SU-DHL-6 (cell line): ENCODE results near the gene DAPK1.

Experiments
- EZH2phosphoT487 ChIP-seq: fragments of 200-600 bp; sonication (generic), shearing (Covaris generic); conservative IDR thresholded peaks from 2 replicates; pipeline ENCODE4 v1.6.1; 2018; ENCODE audit warnings: mild to moderate bottlenecking, antibody characterized with exemption, low read length, moderate library complexity, mixed read lengths
- TF ChIP-seq, protein P1 (sequence below): fragments of 200-600 bp; sonication (generic); IDR thresholded peaks from one replicate; pipeline ENCODE4 v1.5.1; 2017; ENCODE audit warnings: antibody characterized with exemption, mild to moderate bottlenecking, low read length, moderate library complexity; ENCODE audit not compliant: insufficient read depth, poor library complexity, severe bottlenecking

DNA sequence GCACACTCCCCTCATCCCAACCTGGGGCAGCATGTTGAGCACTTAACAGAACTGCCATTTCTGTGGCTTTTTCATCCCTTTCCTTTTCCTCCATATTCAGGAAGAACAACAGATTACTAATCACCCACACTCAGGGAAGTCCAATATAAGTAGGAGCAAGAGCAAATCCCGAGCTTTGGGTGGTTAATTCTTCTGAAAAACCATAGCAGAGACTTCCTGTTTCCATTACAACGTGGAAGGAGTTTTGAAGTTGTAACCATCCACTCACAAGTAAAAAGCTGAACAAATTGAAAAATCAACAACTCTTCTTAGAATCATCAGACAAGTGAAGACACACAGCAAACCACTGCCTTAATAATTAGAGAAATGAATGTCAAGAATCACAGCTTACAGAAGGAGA is 236.4 kb downstream of the DAPK1 start:
- TF ChIP-seq, protein P1, sequence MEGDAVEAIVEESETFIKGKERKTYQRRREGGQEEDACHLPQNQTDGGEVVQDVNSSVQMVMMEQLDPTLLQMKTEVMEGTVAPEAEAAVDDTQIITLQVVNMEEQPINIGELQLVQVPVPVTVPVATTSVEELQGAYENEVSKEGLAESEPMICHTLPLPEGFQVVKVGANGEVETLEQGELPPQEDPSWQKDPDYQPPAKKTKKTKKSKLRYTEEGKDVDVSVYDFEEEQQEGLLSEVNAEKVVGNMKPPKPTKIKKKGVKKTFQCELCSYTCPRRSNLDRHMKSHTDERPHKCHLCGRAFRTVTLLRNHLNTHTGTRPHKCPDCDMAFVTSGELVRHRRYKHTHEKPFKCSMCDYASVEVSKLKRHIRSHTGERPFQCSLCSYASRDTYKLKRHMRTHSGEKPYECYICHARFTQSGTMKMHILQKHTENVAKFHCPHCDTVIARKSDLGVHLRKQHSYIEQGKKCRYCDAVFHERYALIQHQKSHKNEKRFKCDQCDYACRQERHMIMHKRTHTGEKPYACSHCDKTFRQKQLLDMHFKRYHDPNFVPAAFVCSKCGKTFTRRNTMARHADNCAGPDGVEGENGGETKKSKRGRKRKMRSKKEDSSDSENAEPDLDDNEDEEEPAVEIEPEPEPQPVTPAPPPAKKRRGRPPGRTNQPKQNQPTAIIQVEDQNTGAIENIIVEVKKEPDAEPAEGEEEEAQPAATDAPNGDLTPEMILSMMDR = no peak
- no peak for TF ChIP-seq EZH2phosphoT487
